ES-I3 (cell line): ENCODE measurements around the gene ARHGEF4.
"Not testable (repeated sequence)": the region's sequence is repeated elsewhere in the genome, so short reads cannot be mapped to it uniquely, and the experiment has no call there.

Experiments
- H3K36me3 ChIP-seq: 2 replicates; pipeline ENCODE4 v1.6.1; 2013; ENCODE audit warnings: mild to moderate bottlenecking, low read length, control low read depth, moderate library complexity; ENCODE audit not compliant: insufficient read depth
- H3K4me1 ChIP-seq: 2 replicates; pipeline ENCODE4 v1.6.1; 2013; ENCODE audit warnings: mild to moderate bottlenecking, control low read depth, low read length; ENCODE audit not compliant: insufficient read depth
- H3K9ac ChIP-seq: 2 replicates; pipeline ENCODE4 v1.6.1; 2013; ENCODE audit warnings: low read depth, mild to moderate bottlenecking, low read length, moderate library complexity
- H3K9me3 ChIP-seq: 2 replicates; pipeline ENCODE4 v1.6.1; 2013; ENCODE audit warnings: mild to moderate bottlenecking, low read length, moderate library complexity; ENCODE audit not compliant: control insufficient read depth, insufficient read depth

ARHGEF4 gene

GRCh38 chr2:130887643-130888042, 50.9 kb downstream of the ARHGEF4 start:
- Histone ChIP-seq H3K36me3 (no peaks in the 10 kb centered on the region), H3K9ac (no peak overlapping the region), H3K9me3 (no peaks in the 10 kb centered on the region), H3K4me1 (no peaks in the 10 kb centered on the region)

DNA sequence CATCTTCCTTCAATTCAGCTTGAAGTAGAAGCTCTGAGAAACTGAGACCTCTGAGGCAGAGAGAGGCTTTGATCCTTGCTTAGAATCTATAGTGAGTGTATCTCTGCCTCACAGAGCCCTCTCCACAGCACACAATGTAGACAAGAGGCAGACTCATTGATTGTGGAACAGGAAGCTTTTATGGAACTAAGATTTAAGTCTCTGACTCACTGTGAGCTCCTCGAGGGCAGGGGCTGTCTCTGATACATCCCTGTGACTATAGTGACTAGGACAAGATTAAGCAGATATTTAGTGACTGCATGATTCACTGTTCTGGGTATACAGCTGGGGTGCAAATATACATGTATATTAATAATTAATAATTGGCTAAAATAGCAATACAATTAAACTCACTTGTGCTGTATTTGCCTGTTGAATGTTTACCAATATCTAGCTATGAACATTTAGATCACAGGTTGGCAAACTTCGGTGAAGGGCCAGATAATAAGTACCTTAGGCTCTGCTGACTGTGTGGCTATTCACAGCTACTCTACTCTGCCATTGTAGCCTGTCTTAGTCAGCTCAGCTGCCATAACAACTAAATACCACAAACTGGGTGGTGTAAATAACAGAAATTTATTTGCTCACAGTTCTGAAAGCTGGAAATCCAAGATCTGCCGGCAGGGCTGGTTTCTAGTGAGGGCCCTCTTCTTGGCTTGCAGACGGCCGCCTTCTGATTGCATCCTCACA, 54.4 kb downstream of the ARHGEF4 start:
- no peak overlapping the region for H3K9ac ChIP-seq
- H3K36me3 ChIP-seq: no peaks in the 10 kb centered on the region
- H3K4me1 ChIP-seq: no peaks in the 10 kb centered on the region
- no peaks in the 10 kb centered on the region for H3K9me3 ChIP-seq

- Histone ChIP-seq H3K9me3 (no peaks in the 10 kb centered on the region), H3K36me3 (no peaks in the 10 kb centered on the region), H3K4me1 (no peaks in the 10 kb centered on the region), H3K9ac (no peak overlapping the region)
Measured at GRCh38 chr2:130891966-130892365, 55.3 kb downstream of the ARHGEF4 start.

GRCh38 chr2:130892793-130893785, 56.4 kb downstream of the ARHGEF4 start:
- no peaks in the 10 kb centered on the region for H3K36me3 ChIP-seq
- no peaks in the 10 kb centered on the region for H3K9me3 ChIP-seq
- 0 out of 2 replicates have a peak, but pooled peaks cover 3% of the 10 kb centered on the region for H3K4me1 ChIP-seq
- no peak overlapping the region for H3K9ac ChIP-seq

- Histone ChIP-seq H3K9ac (no peak overlapping the region), H3K9me3 (no peaks in the 10 kb centered on the region), H3K36me3 (no peaks in the 10 kb centered on the region), H3K4me1 (peaks cover 8% of the 10 kb centered on the region; the same call in 1 of the 2 replicates)
Measured at GRCh38 chr2:130894326-130894942, 57.7 kb downstream of the ARHGEF4 start.

DNA sequence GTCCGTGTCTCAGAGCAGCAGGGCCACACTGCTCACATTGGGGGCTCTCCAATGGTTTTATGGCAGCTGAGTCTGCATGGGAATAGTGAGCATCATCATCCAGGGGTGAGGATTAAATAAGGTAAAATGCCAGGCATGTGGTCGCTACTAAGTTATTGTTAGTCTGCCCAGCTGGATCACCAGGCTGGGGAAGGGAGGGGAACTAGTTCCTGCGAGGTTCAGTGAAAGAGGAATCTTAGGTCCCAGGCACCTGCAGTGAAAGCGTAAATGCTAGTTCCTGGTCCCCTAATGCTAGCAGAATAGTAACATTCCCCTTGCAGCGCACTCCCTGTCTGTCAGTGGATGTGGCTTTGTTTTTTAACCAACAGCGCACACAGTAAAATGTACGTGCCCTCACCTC, 60.1 kb downstream of the ARHGEF4 start:
- no peaks in the 10 kb centered on the region for H3K36me3 ChIP-seq
- no peak overlapping the region for H3K9ac ChIP-seq
- H3K4me1 ChIP-seq: peaks cover 14% of the 10 kb centered on the region
- H3K9me3 ChIP-seq: no peaks in the 10 kb centered on the region

- Histone ChIP-seq H3K36me3 (no peaks in the 10 kb centered on the region), H3K9me3 (no peaks in the 10 kb centered on the region), H3K4me1 (peaks cover 14% of the 10 kb centered on the region), H3K9ac (no peak overlapping the region)
Measured at GRCh38 chr2:130898553-130898952, 61.8 kb downstream of the ARHGEF4 start.

DNA sequence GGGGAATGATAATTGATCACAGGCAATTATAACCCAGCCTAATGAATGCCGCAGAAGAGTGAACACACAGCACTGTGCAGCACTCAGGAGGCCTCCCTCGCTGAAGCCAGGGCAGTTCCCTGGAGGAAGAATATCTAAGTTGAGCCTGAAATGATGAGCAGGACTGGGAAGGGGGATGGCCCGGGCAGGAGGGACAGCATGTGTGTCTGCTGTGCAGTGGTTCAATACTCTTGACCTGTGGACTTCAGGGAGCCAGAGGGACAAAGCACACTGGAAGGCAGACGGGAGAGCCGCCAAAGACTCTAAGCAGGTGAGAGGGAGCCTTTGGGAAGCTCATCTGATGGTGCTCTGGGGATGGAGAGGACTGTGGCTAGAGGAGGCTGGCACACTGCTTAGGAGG, 62.6 kb downstream of the ARHGEF4 start:
- Histone ChIP-seq H3K9ac (no peak overlapping the region), H3K9me3 (no peaks in the 10 kb centered on the region), H3K36me3 (no peaks in the 10 kb centered on the region), H3K4me1 (peaks cover 14% of the 10 kb centered on the region)

DNA sequence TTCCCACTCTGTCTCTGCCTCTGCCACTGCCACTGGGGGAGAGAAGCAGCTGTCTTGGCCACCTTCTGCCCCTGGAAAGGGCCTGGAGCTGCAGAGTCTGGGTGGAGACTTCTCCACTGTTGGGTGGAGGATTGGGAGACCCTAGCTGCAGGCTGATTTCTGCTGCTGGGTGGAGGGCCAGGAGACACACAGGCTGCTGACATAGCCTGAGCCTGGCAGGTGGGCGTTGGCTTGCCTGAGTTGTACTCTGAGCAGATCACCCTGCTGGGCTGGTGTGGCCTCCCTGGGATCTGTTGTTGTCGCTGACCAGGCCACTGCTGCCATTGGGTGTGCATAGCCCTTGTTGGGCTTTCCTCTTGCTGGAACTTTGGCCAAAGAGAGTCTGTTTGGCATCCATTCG, 64.3 kb downstream of the ARHGEF4 start:
- Histone ChIP-seq H3K9ac (no peak overlapping the region), H3K9me3 (no peaks in the 10 kb centered on the region), H3K36me3 (no peaks in the 10 kb centered on the region), H3K4me1 (peaks cover 14% of the 10 kb centered on the region)

DNA sequence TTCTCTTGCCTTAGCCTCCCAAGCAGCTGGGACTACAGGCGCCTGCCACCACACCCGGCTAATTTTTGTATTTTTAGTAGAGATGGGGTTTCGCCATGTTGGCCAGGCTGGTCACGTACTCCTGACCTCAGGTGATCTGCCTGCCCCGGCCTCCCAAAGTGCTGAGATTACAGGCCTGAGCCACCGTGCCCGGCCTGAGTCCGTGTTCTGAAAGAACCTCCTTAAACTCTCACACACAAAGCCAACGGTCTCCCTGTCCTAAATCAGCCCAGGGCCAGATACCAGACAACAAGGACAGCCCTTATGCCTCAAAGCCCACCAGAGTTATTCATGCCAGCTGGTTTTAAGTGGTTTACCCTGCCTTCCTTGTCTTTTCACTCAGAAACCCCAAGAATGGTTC, 64.9 kb downstream of the ARHGEF4 start:
- peaks cover 14% of the 10 kb centered on the region for H3K4me1 ChIP-seq
- not testable (repeated sequence) for H3K36me3 ChIP-seq, H3K9ac ChIP-seq, H3K9me3 ChIP-seq

GRCh38 chr2:130908832-130909231, 72.1 kb downstream of the ARHGEF4 start:
- no peaks in the 10 kb centered on the region for H3K9me3 ChIP-seq
- H3K36me3 ChIP-seq: no peaks in the 10 kb centered on the region
- H3K4me1 ChIP-seq: peaks cover 7% of the 10 kb centered on the region; the same call in 1 of the 2 replicates
- no peak overlapping the region for H3K9ac ChIP-seq

DNA sequence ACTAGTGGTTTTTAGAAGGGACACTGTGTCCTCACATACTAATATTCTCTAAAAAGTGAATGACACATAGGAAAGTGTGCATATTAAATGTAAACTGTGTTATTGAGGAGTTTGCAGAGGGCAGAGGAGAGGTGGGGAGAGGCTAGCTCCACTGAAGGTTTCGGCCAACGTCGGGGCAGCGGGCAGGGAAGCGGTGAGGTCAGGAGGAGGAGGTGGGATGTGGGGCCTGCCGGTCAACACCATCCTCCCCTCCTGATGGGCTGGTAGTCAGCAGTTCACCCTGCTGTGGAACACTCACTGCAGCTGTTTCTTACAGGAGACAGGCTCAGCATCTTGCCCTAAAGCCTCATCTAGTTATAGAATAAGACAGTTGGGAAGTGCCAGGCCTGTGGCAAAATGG, 74.2 kb downstream of the ARHGEF4 start:
- Histone ChIP-seq H3K9me3 (no peaks in the 10 kb centered on the region), H3K9ac (no peak overlapping the region), H3K4me1 (peaks cover 7% of the 10 kb centered on the region; the same call in 1 of the 2 replicates), H3K36me3 (no peaks in the 10 kb centered on the region)

DNA sequence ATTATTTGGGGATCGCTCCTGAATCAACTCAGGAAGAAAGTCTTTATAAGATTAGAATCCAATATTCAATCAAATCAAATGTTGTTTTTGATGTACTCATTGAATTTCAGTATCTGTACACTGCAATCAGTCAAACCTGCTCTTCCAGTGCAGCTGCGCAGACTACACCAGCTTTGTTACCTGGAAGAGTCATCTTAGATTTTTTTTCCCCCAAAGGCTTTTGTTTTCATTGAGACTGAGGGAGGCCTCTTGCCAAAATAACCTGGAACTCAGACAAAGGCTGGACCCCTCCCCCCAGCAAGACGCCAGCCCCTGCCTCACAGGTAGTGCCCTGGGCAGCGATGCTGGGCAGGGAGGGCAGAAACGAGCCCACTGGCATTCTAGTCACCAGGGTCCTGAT, 74.8 kb downstream of the ARHGEF4 start:
- Histone ChIP-seq H3K9ac (no peak overlapping the region), H3K4me1 (peaks cover 7% of the 10 kb centered on the region; the same call in 1 of the 2 replicates), H3K9me3 (no peaks in the 10 kb centered on the region), H3K36me3 (no peaks in the 10 kb centered on the region)

GRCh38 chr2:130911996-130912395, 75.3 kb downstream of the ARHGEF4 start:
- Histone ChIP-seq H3K9ac (no peak overlapping the region), H3K36me3 (no peaks in the 10 kb centered on the region), H3K4me1 (peaks cover 7% of the 10 kb centered on the region; the same call in 1 of the 2 replicates), H3K9me3 (no peaks in the 10 kb centered on the region)
